HepG2 (cell line): Measurements from ENCODE around the gene CHIC2. TPM values are rescaled to one million over a fixed set of nuclear protein-coding genes. Genes with fewer than 3 reads are reported as not detected.
A peak's percentile ranks its signal among the peaks of the same experiment; 100 is the strongest.

Experiments used
- AKNA ChIP-seq: sonication (generic); formaldehyde crosslinking; IDR thresholded peaks from 2 replicates; pipeline ENCODE4 v1.4.0; 2020; ENCODE audit warnings: missing genetic modification reagents, borderline replicate concordance
- DMTF1 ChIP-seq: sonication (generic); formaldehyde crosslinking; IDR thresholded peaks from 2 replicates; pipeline ENCODE4 v1.4.0; 2020; ENCODE audit warnings: mild to moderate bottlenecking, missing genetic modification reagents
- ELK4 ChIP-seq: sonication (generic); formaldehyde crosslinking; IDR thresholded peaks from 2 replicates; pipeline ENCODE4 v1.9.0; 2021; ENCODE audit warnings: missing genetic modification reagents, borderline replicate concordance
- FOXK2 ChIP-seq: fragments of 450-650 bp; IDR thresholded peaks from 2 replicates; pipeline ENCODE4 v1.6.1; 2016
- HOXA9 ChIP-seq: sonication (generic); formaldehyde crosslinking; IDR thresholded peaks from 2 replicates; pipeline ENCODE4 v1.8.1; 2022; ENCODE audit warnings: missing genetic modification reagents, mild to moderate bottlenecking, moderate library complexity, borderline replicate concordance
- ISX ChIP-seq: sonication (generic); formaldehyde crosslinking; conservative IDR thresholded peaks from 2 replicates; pipeline ENCODE4 v1.5.0; 2020; ENCODE audit warnings: missing genetic modification reagents
- NR2F2 ChIP-seq: IDR thresholded peaks from 2 replicates; pipeline ENCODE4 v1.6.1; 2012; ENCODE audit warnings: low read depth, inconsistent platforms, borderline replicate concordance
- PBX3 ChIP-seq: sonication (generic); formaldehyde crosslinking; IDR thresholded peaks from 2 replicates; pipeline ENCODE4 v1.8.1; 2023; ENCODE audit warnings: missing genetic modification reagents, inconsistent platforms, borderline replicate concordance
- PHF21A ChIP-seq: sonication (generic); formaldehyde crosslinking; IDR thresholded peaks from 2 replicates; pipeline ENCODE4 v1.5.0; 2020; ENCODE audit warnings: mild to moderate bottlenecking, missing genetic modification reagents
- POLR2A ChIP-seq, 2 experiments: IDR thresholded peaks; 2 replicates each; pipeline ENCODE4 v1.6.1; 2011; ENCODE audit warnings: low read depth in 2 of 2, low read length in 2 of 2, mild to moderate bottlenecking in 1 of 2, moderate library complexity in 1 of 2; ENCODE audit not compliant: insufficient read depth in 1 of 2
- SNAI1 ChIP-seq: sonication (generic); formaldehyde crosslinking; IDR thresholded peaks from 2 replicates; pipeline ENCODE4 v1.5.0; 2020; ENCODE audit warnings: mild to moderate bottlenecking, missing genetic modification reagents, borderline replicate concordance
- SOX5 ChIP-seq: IDR thresholded peaks from 2 replicates; pipeline ENCODE4 v1.6.1; 2016; ENCODE audit warnings: borderline replicate concordance
- ZC3H4 ChIP-seq: sonication (generic); formaldehyde crosslinking; IDR thresholded peaks from 2 replicates; pipeline ENCODE4 v1.4.0; 2020; ENCODE audit warnings: missing genetic modification reagents, borderline replicate concordance
- ZKSCAN1 ChIP-seq: fragments of 150-350 bp; IDR thresholded peaks from 2 replicates; pipeline ENCODE4 v1.6.1; 2014; ENCODE audit warnings: low read length
- ZNF225 ChIP-seq: sonication (generic); formaldehyde crosslinking; IDR thresholded peaks from 2 replicates; pipeline ENCODE4 v1.4.0; 2020; ENCODE audit warnings: mild to moderate bottlenecking, missing genetic modification reagents
- ZNF512B ChIP-seq: sonication (generic); formaldehyde crosslinking; IDR thresholded peaks from 2 replicates; pipeline ENCODE4 v1.5.1; 2020; ENCODE audit warnings: missing genetic modification reagents, mild to moderate bottlenecking, borderline replicate concordance
- polyA plus RNA-seq, 8 experiments: library from polyadenylated mRNA; depleted of rRNA in 3 of 8; stranded (reverse) in 7 of 8; unstranded in 1 of 8; fragments of >200 nt; fragmentation: Illumina TruSeq in 4 of 8; extraction: Trizol in 4 of 8; gene quantifications; 2 replicates each; pipeline versions ENCODE4 v1.2.1 to v1.2.3, GENCODE V29; 2011 to 2016; ENCODE audit warnings: low read depth in 4 of 8, missing spikeins in 1 of 8, mixed read lengths in 1 of 8; ENCODE audit not compliant: insufficient read depth in 1 of 8
- total RNA-seq, 5 experiments: library from RNA; depleted of rRNA; stranded (reverse); fragments of >200 nt; fragmentation: Illumina TruSeq; extraction: Trizol; gene quantifications; 2 replicates each; pipeline ENCODE4 v1.2.3, GENCODE V29; 2016; ENCODE audit warnings: low read depth in 1 of 5

The CHIC2 gene
- total and polyA plus RNA-seq, 2 of the 13 experiments (the other 11 are each of a cell fraction or from before 2014, with no cell fraction given): 10.0 to 17.2 TPM

GRCh38 chr4:54091637-54092404, 27.4 kb upstream of the CHIC2 start (continued):
- TF ChIP-seq AKNA (CRISPR knock-in tag): no peak
- TF ChIP-seq ZNF512B: peak; percentile 98
- no peak for TF ChIP-seq SOX5 (CRISPR knock-in tag)
- no peak for TF ChIP-seq HOXA9 (CRISPR knock-in tag)
- TF ChIP-seq ZNF225: no peak
- no peak for TF ChIP-seq NR2F2
- no peak for TF ChIP-seq ZC3H4 (CRISPR knock-in tag)
- TF ChIP-seq ELK4 (CRISPR knock-in tag): no peak
- no peak for TF ChIP-seq PBX3
- TF ChIP-seq ISX: no peak
- no peak for TF ChIP-seq FOXK2
- 0 out of 2 replicates have a peak, but pooled peaks have one; percentile 26 for TF ChIP-seq SNAI1
- TF ChIP-seq DMTF1: no peak
- peak in 1 of 2 experiments; percentile 85; a peak in 2 of 4 replicates for TF ChIP-seq POLR2A (IDR thresholded peaks at IDR 0.05; ENCODE audit: insufficient read depth in 1 of 2, low read depth in 2 of 2, low read length in 2 of 2)
- TF ChIP-seq PHF21A (CRISPR knock-in tag): peak; percentile 52; the same call in 1 of the 2 replicates
- no peak for TF ChIP-seq ZKSCAN1
